WTC11 (cell line): ENCODE data around the gene SMIM31. TPM values are rescaled to one million over a fixed set of nuclear protein-coding genes. Genes with fewer than 3 reads are reported as not detected.

Experiments used
- ATAC-seq: fragments of 200-7000 bp; cut with Tn5 transposase; 2 replicates; pipeline ENCODE4 v1.10.0; 2021; ENCODE audit warnings: mild to moderate bottlenecking, moderate library complexity
- CTCF ChIA-PET: fragments of 300-600 bp; sonication (Branson Sonifier 250); formaldehyde crosslinking; loops from one replicate; lab custom pipeline; 2021; ENCODE audit warnings: antibody characterized with exemption; lab: Charles Lee
- POLR2A ChIA-PET: fragments of 350-600 bp; sonication (Branson Sonifier 250); formaldehyde crosslinking; loops from one replicate; lab custom pipeline; 2021; ENCODE audit warnings: antibody characterized with exemption; lab: Charles Lee
- DNase-seq: peaks from one replicate; pipeline ENCODE4 v3.0.0; 2021; ENCODE audit warnings: low spot score
- H3K27ac Mint-ChIP-seq: 2 replicates; pipeline ENCODE4 v1.8.0; 2021; ENCODE audit warnings: mixed read lengths
- H3K27me3 Mint-ChIP-seq: 2 replicates; pipeline ENCODE4 v1.8.0; 2021; ENCODE audit warnings: low read depth, mild to moderate bottlenecking, moderate library complexity, mixed read lengths
- H3K36me3 Mint-ChIP-seq: 2 replicates; pipeline ENCODE4 v1.8.0; 2021; ENCODE audit warnings: mixed read lengths
- H3K4me1 Mint-ChIP-seq: 2 replicates; pipeline ENCODE4 v1.8.0; 2022; ENCODE audit warnings: mixed read lengths
- H3K4me3 Mint-ChIP-seq: 2 replicates; pipeline ENCODE4 v1.8.0; 2021; ENCODE audit warnings: mild to moderate bottlenecking, moderate library complexity, mixed read lengths
- H3K9me3 Mint-ChIP-seq: 2 replicates; pipeline ENCODE4 v1.8.0; 2021; ENCODE audit warnings: mixed read lengths
- FOXP1 ChIP-seq: sonication (generic); formaldehyde crosslinking; IDR thresholded peaks from 2 replicates; pipeline ENCODE4 v1.8.0; 2022; ENCODE audit warnings: missing genetic modification reagents, mild to moderate bottlenecking, moderate library complexity, borderline replicate concordance
- KAT7 ChIP-seq: sonication (generic); formaldehyde crosslinking; IDR thresholded peaks from 2 replicates; pipeline ENCODE4 v1.8.1; 2023; ENCODE audit warnings: missing genetic modification reagents, mild to moderate bottlenecking, borderline replicate concordance
- MXD4 ChIP-seq: fragments of 250-450 bp; sonication (Bioruptor Pico); IDR thresholded peaks from 2 replicates; pipeline ENCODE4 v1.8.0; 2021; ENCODE audit warnings: mild to moderate bottlenecking, moderate library complexity, borderline replicate concordance
- NR2C2 ChIP-seq: sonication (generic); formaldehyde crosslinking; IDR thresholded peaks from 2 replicates; pipeline ENCODE4 v1.8.0; 2022; ENCODE audit warnings: mild to moderate bottlenecking, missing genetic modification reagents
- PREB ChIP-seq: sonication (generic); formaldehyde crosslinking; IDR thresholded peaks from 2 replicates; pipeline ENCODE4 v1.8.1; 2022; ENCODE audit warnings: mild to moderate bottlenecking, missing genetic modification reagents, moderate library complexity, borderline replicate concordance
- TEAD1 ChIP-seq: sonication (generic); formaldehyde crosslinking; IDR thresholded peaks from 2 replicates; pipeline ENCODE4 v1.8.0; 2022; ENCODE audit warnings: mild to moderate bottlenecking, missing genetic modification reagents
- TEAD4 ChIP-seq: sonication (generic); formaldehyde crosslinking; IDR thresholded peaks from 2 replicates; pipeline ENCODE4 v1.8.0; 2022; ENCODE audit warnings: mild to moderate bottlenecking, missing genetic modification reagents
- USF1 ChIP-seq: sonication (generic); formaldehyde crosslinking; IDR thresholded peaks from 2 replicates; pipeline ENCODE4 v1.8.0; 2022; ENCODE audit warnings: mild to moderate bottlenecking, missing genetic modification reagents
- ZBTB21 ChIP-seq: sonication (generic); formaldehyde crosslinking; IDR thresholded peaks from 2 replicates; pipeline ENCODE4 v1.8.1; 2023; ENCODE audit warnings: mild to moderate bottlenecking, missing genetic modification reagents, borderline replicate concordance
- ZMAT4 ChIP-seq: fragments of 250-450 bp; sonication (Bioruptor Pico); IDR thresholded peaks from 2 replicates; pipeline ENCODE4 v1.9.0; 2021; ENCODE audit warnings: mild to moderate bottlenecking
- ZNF416 ChIP-seq: fragments of 250-450 bp; sonication (Bioruptor Pico); IDR thresholded peaks from 2 replicates; pipeline ENCODE4 v1.9.0; 2021; ENCODE audit warnings: mild to moderate bottlenecking, inconsistent platforms
- ZSCAN18 ChIP-seq: fragments of 250-450 bp; sonication (Bioruptor Pico); IDR thresholded peaks from 2 replicates; pipeline ENCODE4 v2.1.2; 2022; ENCODE audit warnings: mild to moderate bottlenecking, moderate library complexity
- total RNA-seq: library from RNA; stranded (reverse); gene quantifications from 3 replicates; pipeline ENCODE4 v1.2.3, GENCODE V29; 2021
- TF ChIP-seq, protein P1 (sequence below): fragments of 250-450 bp; sonication (Bioruptor Pico); IDR thresholded peaks from 2 replicates; pipeline ENCODE4 v1.9.0; 2021; ENCODE audit warnings: mild to moderate bottlenecking, borderline replicate concordance
- TF ChIP-seq, protein P2 (sequence below): sonication (generic); formaldehyde crosslinking; IDR thresholded peaks from 2 replicates; pipeline ENCODE4 v1.8.1; 2023; ENCODE audit warnings: mild to moderate bottlenecking, missing genetic modification reagents
- TF ChIP-seq, protein P3 (sequence below): sonication (generic); formaldehyde crosslinking; IDR thresholded peaks from 2 replicates; pipeline ENCODE4 v1.8.0; 2022; ENCODE audit warnings: missing genetic modification reagents
- TF ChIP-seq, protein P4 (sequence below): sonication (generic); formaldehyde crosslinking; IDR thresholded peaks from 2 replicates; pipeline ENCODE4 v1.8.1; 2023; ENCODE audit warnings: mild to moderate bottlenecking, missing genetic modification reagents

SMIM31 gene
- total RNA-seq, 1 experiment from 2014 or later: not detected

DNA sequence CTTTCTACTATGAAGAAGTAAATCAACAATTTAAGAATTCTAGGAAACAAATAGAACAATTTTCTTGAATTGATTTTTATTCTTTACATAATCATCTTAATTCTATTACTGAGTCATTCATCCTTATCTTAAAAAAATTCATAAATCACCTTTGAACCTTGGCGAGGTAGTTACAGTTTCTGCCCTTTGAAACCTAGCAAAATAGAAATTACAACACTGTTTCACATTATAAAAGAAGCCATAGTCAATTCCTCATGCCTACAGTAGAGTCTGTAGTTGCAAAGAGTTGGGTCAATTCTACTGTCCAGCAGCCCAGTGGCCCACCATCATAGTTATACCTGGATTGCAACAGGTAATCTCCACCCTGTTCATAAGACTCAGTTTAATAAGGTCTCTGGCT lies 7.3 kb downstream of the SMIM31 start (continued):
- TF ChIP-seq PREB (CRISPR knock-in tag) (no peak), FOXP1 (CRISPR knock-in tag) (no peak), USF1 (CRISPR knock-in tag) (no peak), ZBTB21 (CRISPR knock-in tag) (no peak)

- no peaks in the 10 kb centered on the region for H3K36me3 Mint-ChIP-seq
- CTCF ChIA-PET: no interaction called here
- ATAC-seq: no peak
- no peaks in the 10 kb centered on the region for H3K27me3 Mint-ChIP-seq
- no peak for DNase-seq
- peaks cover 4% of the 10 kb centered on the region; the same call in 1 of the 2 replicates for H3K4me1 Mint-ChIP-seq
- no peak overlapping the region for H3K27ac Mint-ChIP-seq
- no peaks in the 10 kb centered on the region; the same call in 1 of the 2 replicates for H3K9me3 Mint-ChIP-seq
- H3K4me3 Mint-ChIP-seq: no peak overlapping the region
- POLR2A ChIA-PET: no interaction called here
- TF ChIP-seq KAT7 (CRISPR knock-in tag) (no peak), PREB (CRISPR knock-in tag) (no peak), NR2C2 (CRISPR knock-in tag) (no peak), ZNF416 (CRISPR knock-in tag) (no peak), TEAD1 (CRISPR knock-in tag) (no peak), ZBTB21 (CRISPR knock-in tag) (no peak), ZSCAN18 (CRISPR knock-in tag) (no peak), TEAD4 (CRISPR knock-in tag) (no peak), ZMAT4 (no peak), MXD4 (CRISPR knock-in tag) (no peak)
- TF ChIP-seq, protein P1, sequence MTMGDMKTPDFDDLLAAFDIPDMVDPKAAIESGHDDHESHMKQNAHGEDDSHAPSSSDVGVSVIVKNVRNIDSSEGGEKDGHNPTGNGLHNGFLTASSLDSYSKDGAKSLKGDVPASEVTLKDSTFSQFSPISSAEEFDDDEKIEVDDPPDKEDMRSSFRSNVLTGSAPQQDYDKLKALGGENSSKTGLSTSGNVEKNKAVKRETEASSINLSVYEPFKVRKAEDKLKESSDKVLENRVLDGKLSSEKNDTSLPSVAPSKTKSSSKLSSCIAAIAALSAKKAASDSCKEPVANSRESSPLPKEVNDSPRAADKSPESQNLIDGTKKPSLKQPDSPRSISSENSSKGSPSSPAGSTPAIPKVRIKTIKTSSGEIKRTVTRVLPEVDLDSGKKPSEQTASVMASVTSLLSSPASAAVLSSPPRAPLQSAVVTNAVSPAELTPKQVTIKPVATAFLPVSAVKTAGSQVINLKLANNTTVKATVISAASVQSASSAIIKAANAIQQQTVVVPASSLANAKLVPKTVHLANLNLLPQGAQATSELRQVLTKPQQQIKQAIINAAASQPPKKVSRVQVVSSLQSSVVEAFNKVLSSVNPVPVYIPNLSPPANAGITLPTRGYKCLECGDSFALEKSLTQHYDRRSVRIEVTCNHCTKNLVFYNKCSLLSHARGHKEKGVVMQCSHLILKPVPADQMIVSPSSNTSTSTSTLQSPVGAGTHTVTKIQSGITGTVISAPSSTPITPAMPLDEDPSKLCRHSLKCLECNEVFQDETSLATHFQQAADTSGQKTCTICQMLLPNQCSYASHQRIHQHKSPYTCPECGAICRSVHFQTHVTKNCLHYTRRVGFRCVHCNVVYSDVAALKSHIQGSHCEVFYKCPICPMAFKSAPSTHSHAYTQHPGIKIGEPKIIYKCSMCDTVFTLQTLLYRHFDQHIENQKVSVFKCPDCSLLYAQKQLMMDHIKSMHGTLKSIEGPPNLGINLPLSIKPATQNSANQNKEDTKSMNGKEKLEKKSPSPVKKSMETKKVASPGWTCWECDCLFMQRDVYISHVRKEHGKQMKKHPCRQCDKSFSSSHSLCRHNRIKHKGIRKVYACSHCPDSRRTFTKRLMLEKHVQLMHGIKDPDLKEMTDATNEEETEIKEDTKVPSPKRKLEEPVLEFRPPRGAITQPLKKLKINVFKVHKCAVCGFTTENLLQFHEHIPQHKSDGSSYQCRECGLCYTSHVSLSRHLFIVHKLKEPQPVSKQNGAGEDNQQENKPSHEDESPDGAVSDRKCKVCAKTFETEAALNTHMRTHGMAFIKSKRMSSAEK (CRISPR knock-in tag): no peak
- TF ChIP-seq, protein P2, sequence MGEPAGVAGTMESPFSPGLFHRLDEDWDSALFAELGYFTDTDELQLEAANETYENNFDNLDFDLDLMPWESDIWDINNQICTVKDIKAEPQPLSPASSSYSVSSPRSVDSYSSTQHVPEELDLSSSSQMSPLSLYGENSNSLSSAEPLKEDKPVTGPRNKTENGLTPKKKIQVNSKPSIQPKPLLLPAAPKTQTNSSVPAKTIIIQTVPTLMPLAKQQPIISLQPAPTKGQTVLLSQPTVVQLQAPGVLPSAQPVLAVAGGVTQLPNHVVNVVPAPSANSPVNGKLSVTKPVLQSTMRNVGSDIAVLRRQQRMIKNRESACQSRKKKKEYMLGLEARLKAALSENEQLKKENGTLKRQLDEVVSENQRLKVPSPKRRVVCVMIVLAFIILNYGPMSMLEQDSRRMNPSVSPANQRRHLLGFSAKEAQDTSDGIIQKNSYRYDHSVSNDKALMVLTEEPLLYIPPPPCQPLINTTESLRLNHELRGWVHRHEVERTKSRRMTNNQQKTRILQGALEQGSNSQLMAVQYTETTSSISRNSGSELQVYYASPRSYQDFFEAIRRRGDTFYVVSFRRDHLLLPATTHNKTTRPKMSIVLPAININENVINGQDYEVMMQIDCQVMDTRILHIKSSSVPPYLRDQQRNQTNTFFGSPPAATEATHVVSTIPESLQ (CRISPR knock-in tag): no peak
- TF ChIP-seq, protein P3, sequence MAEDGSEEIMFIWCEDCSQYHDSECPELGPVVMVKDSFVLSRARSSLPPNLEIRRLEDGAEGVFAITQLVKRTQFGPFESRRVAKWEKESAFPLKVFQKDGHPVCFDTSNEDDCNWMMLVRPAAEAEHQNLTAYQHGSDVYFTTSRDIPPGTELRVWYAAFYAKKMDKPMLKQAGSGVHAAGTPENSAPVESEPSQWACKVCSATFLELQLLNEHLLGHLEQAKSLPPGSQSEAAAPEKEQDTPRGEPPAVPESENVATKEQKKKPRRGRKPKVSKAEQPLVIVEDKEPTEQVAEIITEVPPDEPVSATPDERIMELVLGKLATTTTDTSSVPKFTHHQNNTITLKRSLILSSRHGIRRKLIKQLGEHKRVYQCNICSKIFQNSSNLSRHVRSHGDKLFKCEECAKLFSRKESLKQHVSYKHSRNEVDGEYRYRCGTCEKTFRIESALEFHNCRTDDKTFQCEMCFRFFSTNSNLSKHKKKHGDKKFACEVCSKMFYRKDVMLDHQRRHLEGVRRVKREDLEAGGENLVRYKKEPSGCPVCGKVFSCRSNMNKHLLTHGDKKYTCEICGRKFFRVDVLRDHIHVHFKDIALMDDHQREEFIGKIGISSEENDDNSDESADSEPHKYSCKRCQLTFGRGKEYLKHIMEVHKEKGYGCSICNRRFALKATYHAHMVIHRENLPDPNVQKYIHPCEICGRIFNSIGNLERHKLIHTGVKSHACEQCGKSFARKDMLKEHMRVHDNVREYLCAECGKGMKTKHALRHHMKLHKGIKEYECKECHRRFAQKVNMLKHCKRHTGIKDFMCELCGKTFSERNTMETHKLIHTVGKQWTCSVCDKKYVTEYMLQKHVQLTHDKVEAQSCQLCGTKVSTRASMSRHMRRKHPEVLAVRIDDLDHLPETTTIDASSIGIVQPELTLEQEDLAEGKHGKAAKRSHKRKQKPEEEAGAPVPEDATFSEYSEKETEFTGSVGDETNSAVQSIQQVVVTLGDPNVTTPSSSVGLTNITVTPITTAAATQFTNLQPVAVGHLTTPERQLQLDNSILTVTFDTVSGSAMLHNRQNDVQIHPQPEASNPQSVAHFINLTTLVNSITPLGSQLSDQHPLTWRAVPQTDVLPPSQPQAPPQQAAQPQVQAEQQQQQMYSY: no peak
- TF ChIP-seq, protein P4, sequence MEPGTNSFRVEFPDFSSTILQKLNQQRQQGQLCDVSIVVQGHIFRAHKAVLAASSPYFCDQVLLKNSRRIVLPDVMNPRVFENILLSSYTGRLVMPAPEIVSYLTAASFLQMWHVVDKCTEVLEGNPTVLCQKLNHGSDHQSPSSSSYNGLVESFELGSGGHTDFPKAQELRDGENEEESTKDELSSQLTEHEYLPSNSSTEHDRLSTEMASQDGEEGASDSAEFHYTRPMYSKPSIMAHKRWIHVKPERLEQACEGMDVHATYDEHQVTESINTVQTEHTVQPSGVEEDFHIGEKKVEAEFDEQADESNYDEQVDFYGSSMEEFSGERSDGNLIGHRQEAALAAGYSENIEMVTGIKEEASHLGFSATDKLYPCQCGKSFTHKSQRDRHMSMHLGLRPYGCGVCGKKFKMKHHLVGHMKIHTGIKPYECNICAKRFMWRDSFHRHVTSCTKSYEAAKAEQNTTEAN: no peak
These were observed 7.9 kb downstream of the SMIM31 start for GRCh38 chr4:164761746-164762275.
